Measurements from ENCODE around the gene MAP6D1. TPM values are rescaled to one million over a fixed set of nuclear protein-coding genes. Genes with fewer than 3 reads are reported as not detected.

Gene MAP6D1
- total RNA-seq, 4 donors from 2014 or later, result 0.35 to 4.9 (median 2.4) TPM

GRCh38 chr3:183819831-183820230 lies 5.5 kb downstream of the MAP6D1 start:
- no peak for ATAC-seq
- H3K27ac ChIP-seq, result no peak overlapping the region
- peaks cover 0 to 28% of the 10 kb centered on the region in 2 donors for H3K36me3 ChIP-seq
- TF ChIP-seq POLR2AphosphoS5 (IDR thresholded peaks at IDR 0.05) (no peak), POLR2A (IDR thresholded peaks at IDR 0.05) (no peak)
- no peaks in the 10 kb centered on the region for H3K27me3 ChIP-seq
- H3K4me3 ChIP-seq, result no peak overlapping the region
- H3K4me1 ChIP-seq, result peaks cover 0 to 8% (median 6%) of the 10 kb centered on the region in 3 donors
- no peaks in the 10 kb centered on the region for H3K9me3 ChIP-seq
- WGBS, 2 donors (ENCODE audit: low coverage in 1 of 2), result 80% methylated on average over 4 of the region's 6 CpGs; no CpG with 5 or more reads in 1 of the 2 donors

GRCh38 chr3:183818706-183819624 lies 6.4 kb downstream of the MAP6D1 start:
- TF ChIP-seq CTCF (IDR thresholded peaks at IDR 0.05), result no peak
- TF ChIP-seq POLR2A (IDR thresholded peaks at IDR 0.05), result no peak
- no peak for TF ChIP-seq EP300 (IDR thresholded peaks at IDR 0.05)
- no peak for TF ChIP-seq POLR2AphosphoS5 (IDR thresholded peaks at IDR 0.05)
- ATAC-seq, result no peak
- no peak overlapping the region for H3K4me3 ChIP-seq
- H3K4me1 ChIP-seq, result no peaks in the 10 kb centered on the region
- no peak overlapping the region for H3K27ac ChIP-seq
- no peaks in the 10 kb centered on the region for H3K9me3 ChIP-seq
- WGBS, 2 donors (ENCODE audit: low coverage in 1 of 2), result 90 to 100% methylated on average over 1 to 8 of the region's 25 CpGs
- no peaks in the 10 kb centered on the region for H3K27me3 ChIP-seq
- peaks cover 0 to 28% of the 10 kb centered on the region in 2 donors for H3K36me3 ChIP-seq

- H3K36me3 ChIP-seq, result peaks cover 0 to 28% of the 10 kb centered on the region in 2 donors
- H3K4me3 ChIP-seq, result no peak overlapping the region
- ATAC-seq, result no peak
- H3K27me3 ChIP-seq, result no peaks in the 10 kb centered on the region
- TF ChIP-seq EP300 (IDR thresholded peaks at IDR 0.05), result no peak
- TF ChIP-seq POLR2A (IDR thresholded peaks at IDR 0.05), result no peak
- TF ChIP-seq CTCF (IDR thresholded peaks at IDR 0.05), result no peak
- TF ChIP-seq POLR2AphosphoS5 (IDR thresholded peaks at IDR 0.05), result no peak
- no CpG with 5 or more reads among the region's 14 CpGs for WGBS, 2 donors (ENCODE audit: low coverage in 1 of 2)
- no peaks in the 10 kb centered on the region for H3K4me1 ChIP-seq
- no peaks in the 10 kb centered on the region for H3K9me3 ChIP-seq
- H3K27ac ChIP-seq, result no peak overlapping the region
Measured at GRCh38 chr3:183818041-183818620, 7.2 kb downstream of the MAP6D1 start.

GRCh38 chr3:183817639-183818038 lies 7.7 kb downstream of the MAP6D1 start:
- Histone ChIP-seq H3K4me3 (no peak overlapping the region), H3K27ac (no peak overlapping the region), H3K9me3 (no peaks in the 10 kb centered on the region), H3K36me3 (peaks cover 0 to 28% of the 10 kb centered on the region in 2 donors), H3K4me1 (no peaks in the 10 kb centered on the region), H3K27me3 (no peaks in the 10 kb centered on the region)
- no peak for ATAC-seq
- no peak for TF ChIP-seq POLR2AphosphoS5 (IDR thresholded peaks at IDR 0.05)
- no peak for TF ChIP-seq POLR2A (IDR thresholded peaks at IDR 0.05)
- TF ChIP-seq EP300 (IDR thresholded peaks at IDR 0.05), result no peak
- TF ChIP-seq CTCF (IDR thresholded peaks at IDR 0.05), result no peak
- WGBS, 2 donors (ENCODE audit: low coverage in 1 of 2), result 70 to 80% methylated on average over 1 to 2 of the region's 9 CpGs

GRCh38 chr3:183816681-183817510 lies 8.5 kb downstream of the MAP6D1 start:
- TF ChIP-seq EP300 (IDR thresholded peaks at IDR 0.05), result no peak
- no peak for TF ChIP-seq POLR2A (IDR thresholded peaks at IDR 0.05)
- TF ChIP-seq CTCF (IDR thresholded peaks at IDR 0.05), result no peak
- no peak for TF ChIP-seq POLR2AphosphoS5 (IDR thresholded peaks at IDR 0.05)
- Histone ChIP-seq H3K9me3 (no peaks in the 10 kb centered on the region), H3K4me3 (no peak overlapping the region), H3K27ac (no peak overlapping the region), H3K4me1 (no peaks in the 10 kb centered on the region), H3K36me3 (peaks cover 0 to 29% of the 10 kb centered on the region in 2 donors), H3K27me3 (no peaks in the 10 kb centered on the region)
- WGBS, 2 donors (ENCODE audit: low coverage in 1 of 2), result 77 to 96% methylated on average over 3 to 4 of the region's 20 CpGs
- ATAC-seq, result no peak
